ENCODE data around the gene FAM180B.
A peak's percentile ranks its signal among the peaks of the same experiment; 100 is the strongest.
"Not testable (repeated sequence)": the region's sequence is repeated elsewhere in the genome, so short reads cannot be mapped to it uniquely, and the experiment has no call there.

Gene FAM180B

GRCh38 chr11:47586098-47586855 lies at the start of gene FAM180B:
TSS of gene FAM180B (plus strand) at chr11:47586678. CDS start at chr11:47586769, 91 bp downstream.
- DNase-seq = no peak

GRCh38 chr11:47536915-47537314 lies 49.6 kb upstream of the FAM180B start:
- DNase-seq = no peak

- no peak for DNase-seq
These were observed 47.5 kb upstream of the FAM180B start for GRCh38 chr11:47538741-47539565.

GRCh38 chr11:47539681-47540039 lies 46.8 kb upstream of the FAM180B start:
- DNase-seq = no peak

- DNase-seq = no peak
These were observed 45.4 kb upstream of the FAM180B start for GRCh38 chr11:47541070-47541469.

GRCh38 chr11:47545298-47545697 lies 41.2 kb upstream of the FAM180B start:
- DNase-seq = no peak

GRCh38 chr11:47546274-47546673 lies 40.2 kb upstream of the FAM180B start:
- not testable (repeated sequence) for DNase-seq

GRCh38 chr11:47550288-47551047 lies 36.0 kb upstream of the FAM180B start:
- DNase-seq = peak; percentile 11

GRCh38 chr11:47551086-47551485 lies 35.4 kb upstream of the FAM180B start:
- DNase-seq = no peak

- peak; percentile 43 for DNase-seq
These were observed 34.4 kb upstream of the FAM180B start for GRCh38 chr11:47552056-47552565.

- peak; percentile 94 for DNase-seq
These were observed 33.7 kb upstream of the FAM180B start, which contains the start of gene CELF1 for GRCh38 chr11:47552566-47553405. TSS of gene CELF1 (minus strand) at chr11:47553132. CDS start at chr11:47499523, 53,609 bp downstream.

- DNase-seq = no peak
These were observed 33.1 kb upstream of the FAM180B start for GRCh38 chr11:47553406-47553743.

GRCh38 chr11:47557004-47557403 lies 29.5 kb upstream of the FAM180B start:
- not testable (repeated sequence) for DNase-seq

- DNase-seq = no peak
These were observed 27.8 kb upstream of the FAM180B start for GRCh38 chr11:47558695-47559094.

GRCh38 chr11:47560426-47560825 lies 26.1 kb upstream of the FAM180B start:
- DNase-seq = no peak

- DNase-seq = not testable (repeated sequence)
These were observed 24.1 kb upstream of the FAM180B start for GRCh38 chr11:47562393-47562792.

GRCh38 chr11:47564366-47564765 lies 22.1 kb upstream of the FAM180B start:
- DNase-seq = not testable (repeated sequence)

- DNase-seq = no peak
These were observed 21.5 kb upstream of the FAM180B start for GRCh38 chr11:47564933-47565339.

- DNase-seq = peak; percentile 82
These were observed 20.9 kb upstream of the FAM180B start, which contains the start of gene PTPMT1 for GRCh38 chr11:47565340-47566148. TSS of gene PTPMT1 (plus strand) at chr11:47565599. CDS start at chr11:47565623, 24 bp downstream.

GRCh38 chr11:47566149-47566698 lies 20.3 kb upstream of the FAM180B start:
- DNase-seq = no peak

GRCh38 chr11:47569646-47570045 lies 16.8 kb upstream of the FAM180B start:
- DNase-seq = no peak
